Parathyroid adenoma (tissue), 2 donors: ENCODE measurements around the gene ITIH1.
"Not testable (repeated sequence)": the region's sequence is repeated elsewhere in the genome, so short reads cannot be mapped to it uniquely, and the experiment has no call there.

ENCODE experiments used
- H2AFZ ChIP-seq: fragments of 300-600 bp; sonication (generic); one replicate; pipeline ENCODE4 v1.7.0; 2017; ENCODE audit warnings: antibody characterized with exemption, mild to moderate bottlenecking
- H3K27ac ChIP-seq: fragments of 300-600 bp; sonication (generic); one replicate; pipeline ENCODE4 v1.7.0; 2017
- H3K27me3 ChIP-seq: fragments of 300-600 bp; sonication (generic); one replicate; pipeline ENCODE4 v1.7.0; 2017; ENCODE audit warnings: low read length; ENCODE audit not compliant: control insufficient read depth, insufficient read depth
- H3K36me3 ChIP-seq: fragments of 300-600 bp; sonication (generic); one replicate; pipeline ENCODE4 v1.7.0; 2017; ENCODE audit warnings: low read length; ENCODE audit not compliant: control insufficient read depth, insufficient read depth
- H3K4me1 ChIP-seq: fragments of 300-600 bp; sonication (generic); one replicate; pipeline ENCODE4 v1.7.0; 2017; ENCODE audit warnings: control low read depth
- H3K4me2 ChIP-seq: fragments of 300-600 bp; sonication (generic); one replicate; pipeline ENCODE4 v1.7.0; 2017; ENCODE audit warnings: low read length
- H3K4me3 ChIP-seq: fragments of 300-600 bp; sonication (generic); one replicate; pipeline ENCODE4 v1.7.0; 2017; ENCODE audit warnings: low read depth, low read length
- H3K79me2 ChIP-seq: fragments of 300-600 bp; sonication (generic); one replicate; pipeline ENCODE4 v1.7.0; 2017; ENCODE audit warnings: control low read depth
- H3K9ac ChIP-seq: fragments of 300-600 bp; sonication (generic); one replicate; pipeline ENCODE4 v1.7.0; 2017; ENCODE audit warnings: mild to moderate bottlenecking
- H3K9me3 ChIP-seq: fragments of 300-600 bp; sonication (generic); one replicate; pipeline ENCODE4 v1.7.0; 2017; ENCODE audit warnings: low read length; ENCODE audit not compliant: control insufficient read depth
- CTCF ChIP-seq: fragments of 300-600 bp; sonication (generic); IDR thresholded peaks from one replicate; pipeline ENCODE4 v1.7.0; 2017; ENCODE audit warnings: antibody characterized with exemption, mild to moderate bottlenecking
- donor health status: primary hyperparathyroidism.

ITIH1 gene

DNA sequence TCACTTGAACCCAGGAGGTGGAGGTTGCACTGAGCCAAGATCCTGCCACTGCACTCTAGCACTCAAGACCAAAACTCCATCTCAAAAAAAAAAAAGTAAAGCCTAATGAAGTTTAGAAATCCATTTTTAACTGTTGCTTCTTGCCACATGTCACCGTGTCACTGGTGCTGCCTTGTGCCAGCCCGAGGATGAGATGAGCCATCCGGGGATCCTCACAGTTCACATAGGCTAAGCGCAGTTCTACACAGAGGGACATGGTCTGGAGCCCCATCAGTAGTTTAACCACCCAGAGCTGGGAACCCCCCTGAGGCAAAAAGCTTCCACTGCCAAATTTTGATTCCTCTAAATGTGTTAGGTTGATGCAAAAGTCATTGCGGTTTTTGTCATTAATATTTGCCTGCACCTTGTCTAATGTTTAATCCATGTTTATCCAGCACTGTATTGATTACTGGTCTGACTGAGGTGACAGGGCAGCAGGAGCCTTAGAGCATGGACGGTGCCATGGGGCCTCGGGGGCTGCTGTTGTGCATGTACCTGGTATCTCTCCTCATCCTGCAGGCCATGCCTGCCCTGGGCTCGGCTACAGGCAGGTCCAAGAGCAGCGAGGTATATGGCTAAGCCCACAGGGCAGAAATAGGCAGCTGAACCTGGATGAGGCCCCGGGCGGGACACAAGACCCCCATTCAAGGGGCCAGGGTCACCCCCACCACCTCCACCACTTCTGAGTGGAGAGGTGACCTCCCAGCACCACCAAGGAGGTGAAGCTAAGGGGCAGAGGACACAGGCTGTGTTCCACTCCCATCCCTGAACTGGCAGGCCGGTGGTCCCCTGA, at the start of gene ITIH1:
Gene ITIH1 (plus strand): TSS at position 473 of the 832 bp plus-strand sequence. CDS start 17 bp downstream, at position 490.
- H3K9ac ChIP-seq = no peak within 1 kb of the TSS
- no peak within 1 kb of the TSS for H3K4me3 ChIP-seq
- no peak within 1 kb of the TSS for H3K27ac ChIP-seq
- no peaks in the 10 kb centered on the region for H3K4me1 ChIP-seq
- no peak within 1 kb of the TSS for H2AFZ ChIP-seq
- no peaks in the 10 kb centered on the region for H3K9me3 ChIP-seq
- no peaks in the 10 kb centered on the region for H3K79me2 ChIP-seq
- H3K36me3 ChIP-seq = no peaks in the 10 kb centered on the region
- H3K4me2 ChIP-seq = no peak within 1 kb of the TSS
- no peak for TF ChIP-seq CTCF
- H3K27me3 ChIP-seq = no peaks in the 10 kb centered on the region

- H3K4me1 ChIP-seq, H3K27me3 ChIP-seq, H3K79me2 ChIP-seq, H3K27ac ChIP-seq, H3K9ac ChIP-seq, H3K9me3 ChIP-seq, H3K36me3 ChIP-seq, H2AFZ ChIP-seq, H3K4me2 ChIP-seq, H3K4me3 ChIP-seq: not testable (repeated sequence)
These were observed 48.6 kb upstream of the ITIH1 start for GRCh38 chr3:52728753-52729152.

- no peaks in the 10 kb centered on the region for H3K27me3 ChIP-seq
- H3K4me2 ChIP-seq = no peak overlapping the region
- no peak for TF ChIP-seq CTCF
- no peaks in the 10 kb centered on the region for H3K4me1 ChIP-seq
- H3K79me2 ChIP-seq = peaks cover 2% of the 10 kb centered on the region
- no peaks in the 10 kb centered on the region for H3K9me3 ChIP-seq
- H3K4me3 ChIP-seq = no peak overlapping the region
- H2AFZ ChIP-seq = no peak overlapping the region
- no peak overlapping the region for H3K9ac ChIP-seq
- no peak overlapping the region for H3K27ac ChIP-seq
- H3K36me3 ChIP-seq = no peaks in the 10 kb centered on the region
These were observed 46.7 kb upstream of the ITIH1 start for GRCh38 chr3:52730681-52731080.

DNA sequence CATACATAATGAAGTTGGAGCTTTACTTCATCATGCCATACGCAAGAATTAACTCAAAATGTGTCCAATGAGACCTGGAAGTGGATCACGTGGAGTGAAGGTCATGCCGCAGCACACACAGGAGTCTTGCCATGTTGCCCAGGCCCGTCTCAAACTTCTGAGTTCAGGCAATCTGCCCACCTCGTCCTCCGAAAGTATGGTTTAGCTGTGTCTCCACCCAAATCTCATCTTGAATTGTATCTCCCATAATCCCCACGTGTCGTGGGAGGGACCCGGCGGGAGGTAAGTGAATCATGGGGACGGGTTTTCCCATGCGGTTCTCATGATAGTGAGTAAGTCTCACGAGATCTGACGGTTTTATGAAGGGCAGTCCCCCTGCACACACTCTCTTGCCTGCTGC, 45.8 kb upstream of the ITIH1 start:
- H3K27ac ChIP-seq = no peak overlapping the region
- H2AFZ ChIP-seq = no peak overlapping the region
- no peaks in the 10 kb centered on the region for H3K27me3 ChIP-seq
- H3K9me3 ChIP-seq = no peaks in the 10 kb centered on the region
- no peaks in the 10 kb centered on the region for H3K36me3 ChIP-seq
- peaks cover 2% of the 10 kb centered on the region for H3K79me2 ChIP-seq
- no peaks in the 10 kb centered on the region for H3K4me1 ChIP-seq
- no peak for TF ChIP-seq CTCF
- no peak overlapping the region for H3K4me2 ChIP-seq
- no peak overlapping the region for H3K9ac ChIP-seq
- no peak overlapping the region for H3K4me3 ChIP-seq

GRCh38 chr3:52733256-52733891, 44.0 kb upstream of the ITIH1 start:
- Histone ChIP-seq H3K36me3 (no peaks in the 10 kb centered on the region), H3K79me2 (no peaks in the 10 kb centered on the region), H3K4me3 (no peak overlapping the region), H3K9ac (no peak overlapping the region), H3K4me2 (no peak overlapping the region), H3K27ac (no peak overlapping the region), H2AFZ (no peak overlapping the region), H3K9me3 (no peaks in the 10 kb centered on the region), H3K4me1 (no peaks in the 10 kb centered on the region), H3K27me3 (no peaks in the 10 kb centered on the region)
- TF ChIP-seq CTCF = no peak
